ENCODE measurements around the gene RXFP2. TPM values are rescaled to one million over a fixed set of nuclear protein-coding genes. Genes with fewer than 3 reads are reported as not detected.

Gene RXFP2
- polyA plus RNA-seq, 1 of the 3 experiments (the other 2 are of a cell fraction) = not detected

DNA sequence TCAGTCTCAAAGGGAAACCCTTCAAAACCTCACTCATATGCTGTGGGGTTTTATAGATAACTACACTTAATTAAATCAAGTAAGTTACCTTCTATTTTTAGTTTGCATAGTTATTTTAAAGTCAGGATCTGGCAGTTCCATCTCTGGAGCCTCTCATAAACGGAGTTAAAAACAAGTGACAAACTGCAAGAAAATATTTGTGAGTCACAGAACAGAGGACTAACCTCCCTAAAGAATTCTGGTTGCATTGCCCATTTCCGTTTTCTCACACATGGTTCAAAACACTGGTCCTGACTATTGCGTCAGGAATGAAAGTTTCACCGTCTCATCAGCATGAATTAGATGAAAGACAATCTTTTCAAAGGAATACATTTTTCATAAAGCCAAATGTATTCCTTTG is 10.6 kb downstream of the RXFP2 start (continued):
- TF ChIP-seq, protein P1, sequence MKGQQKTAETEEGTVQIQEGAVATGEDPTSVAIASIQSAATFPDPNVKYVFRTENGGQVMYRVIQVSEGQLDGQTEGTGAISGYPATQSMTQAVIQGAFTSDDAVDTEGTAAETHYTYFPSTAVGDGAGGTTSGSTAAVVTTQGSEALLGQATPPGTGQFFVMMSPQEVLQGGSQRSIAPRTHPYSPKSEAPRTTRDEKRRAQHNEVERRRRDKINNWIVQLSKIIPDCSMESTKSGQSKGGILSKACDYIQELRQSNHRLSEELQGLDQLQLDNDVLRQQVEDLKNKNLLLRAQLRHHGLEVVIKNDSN (IDR thresholded peaks at IDR 0.05; ENCODE audit: borderline replicate concordance, low read depth) = peak; percentile 26; the same call in 1 of the 2 replicates
- no peak for TF ChIP-seq YY1 (IDR thresholded peaks at IDR 0.05; ENCODE audit: low read depth)
- TF ChIP-seq GABPA (IDR thresholded peaks at IDR 0.05; ENCODE audit: low read depth) = no peak; the same call in 1 of the 2 replicates
- no peak for TF ChIP-seq FOXJ3 (CRISPR knock-in tag; IDR thresholded peaks at IDR 0.05)
- TF ChIP-seq POLR2AphosphoS5 (IDR thresholded peaks at IDR 0.05; ENCODE audit: low read depth, low read length) = peak; percentile 51; the same call in 1 of the 2 replicates

DNA sequence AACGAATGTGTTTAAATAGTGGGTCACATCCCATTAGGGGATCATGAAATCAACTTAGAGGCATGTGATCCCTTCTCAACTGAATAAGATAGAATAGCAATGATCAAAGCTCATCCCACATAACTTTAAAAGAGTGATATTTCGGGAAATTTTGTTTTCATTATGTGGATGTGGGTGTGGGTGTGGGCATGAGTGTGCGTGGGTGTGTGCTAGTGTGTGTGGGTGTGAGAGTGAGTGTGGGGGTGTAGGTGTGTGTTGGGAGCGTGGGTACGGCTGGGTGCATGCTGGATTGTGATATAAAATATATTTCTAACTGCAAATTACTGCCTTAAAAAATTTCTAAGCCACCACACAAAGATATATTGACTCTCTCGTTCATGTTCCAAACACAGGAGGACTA is 15.9 kb downstream of the RXFP2 start:
- WGBS (ENCODE audit: low lambda C conversion rate) = 91% methylated on average over 6 of the region's 6 CpGs
- Histone ChIP-seq H3K4me2 (no peak overlapping the region), H3K9ac (no peak overlapping the region; the same call in 1 of the 2 replicates), H3K4me1 (ENCODE audit: control insufficient read depth in 1 of 2, insufficient read depth in 2 of 2, low read depth in 1 of 2, low read length in 1 of 2) (peaks cover 0 to 22% of the 10 kb centered on the region in 2 experiments; a peak in 2 of 4 replicates), H3K4me3 (ENCODE audit: low read depth in 2 of 2, low read length in 1 of 2) (no peak overlapping the region), H3F3A (replicated peaks; ENCODE audit: insufficient read depth) (peaks cover 16% of the 10 kb centered on the region), H3K79me2 (ENCODE audit: insufficient read depth) (no peaks in the 10 kb centered on the region), H3K9me3 (no peaks in the 10 kb centered on the region), H3K27ac (ENCODE audit: low read depth in 2 of 2, low read length in 1 of 2) (peak overlapping the region in 1 of 2 experiments; percentile 91; a peak in 2 of 4 replicates), H3K9me2 (no peaks in the 10 kb centered on the region), H3K36me3 (replicated peaks in 1 of 2; ENCODE audit: control insufficient read depth in 1 of 2, insufficient read depth in 2 of 2, low read length in 1 of 2) (no peaks in the 10 kb centered on the region), H2AFZ (ENCODE audit: low read depth) (peak overlapping the region; percentile 28; the same call in 1 of the 2 replicates), H3K27me3 (ENCODE audit: insufficient read depth) (no peaks in the 10 kb centered on the region), H4K20me1 (ENCODE audit: insufficient read depth) (no peaks in the 10 kb centered on the region)
- TF ChIP-seq SIN3A (IDR thresholded peaks at IDR 0.05; ENCODE audit: borderline replicate concordance, low read depth, low read length) = no peak
- no peak for TF ChIP-seq SMC3 (IDR thresholded peaks at IDR 0.05; ENCODE audit: low read depth, low read length)
- no peak for TF ChIP-seq RAD21 (IDR thresholded peaks at IDR 0.05; ENCODE audit: low read length)
- no peak for TF ChIP-seq RXRA (IDR thresholded peaks at IDR 0.05; ENCODE audit: borderline replicate concordance, low read depth)
- ChIA-PET CTCF (interaction anchor here (1.0 to 1.8 kb wide), 3 partner anchors 324 to 519 kb away, joined by 3 to 5 read pairs (median 5); no protein-coding TSS in a partner anchor), POLR2A (no interaction called here)
- no peak for DNase-seq

DNA sequence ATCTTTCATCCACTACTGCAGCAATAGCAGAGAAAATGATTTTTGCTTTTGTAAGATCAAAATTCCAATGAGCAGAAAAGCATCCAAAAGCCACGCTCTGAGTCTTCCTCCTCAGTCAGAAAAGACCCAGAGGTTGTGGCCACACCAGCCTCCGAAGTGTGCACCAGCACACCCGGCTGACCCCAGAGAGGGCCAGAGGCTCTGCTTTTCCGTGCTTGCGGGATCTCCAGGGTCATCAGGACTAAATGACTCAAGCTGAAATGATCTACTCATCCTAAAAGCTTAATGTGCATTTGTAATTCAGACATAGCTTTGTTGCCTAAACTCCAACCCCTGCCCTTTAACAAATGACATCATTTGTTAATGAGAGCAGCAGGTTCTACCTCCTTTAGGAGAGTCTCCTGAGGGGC is 16.5 kb downstream of the RXFP2 start:
- no peak overlapping the region for H3K4me3 ChIP-seq (ENCODE audit: low read depth in 2 of 2, low read length in 1 of 2)
- H3K4me1 ChIP-seq (ENCODE audit: control insufficient read depth in 1 of 2, insufficient read depth in 2 of 2, low read depth in 1 of 2, low read length in 1 of 2) = peaks cover 0 to 16% of the 10 kb centered on the region in 2 experiments; a peak in 2 of 4 replicates
- peak overlapping the region; percentile 39; the same call in 1 of the 2 replicates for H2AFZ ChIP-seq (ENCODE audit: low read depth)
- H3K9me3 ChIP-seq = no peaks in the 10 kb centered on the region
- WGBS (ENCODE audit: low lambda C conversion rate) = 70% methylated on average over 4 of the region's 5 CpGs
- peaks cover 10% of the 10 kb centered on the region for H3F3A ChIP-seq (replicated peaks; ENCODE audit: insufficient read depth)
- H3K9me2 ChIP-seq = no peaks in the 10 kb centered on the region
- no peaks in the 10 kb centered on the region for H3K79me2 ChIP-seq (ENCODE audit: insufficient read depth)
- CTCF ChIA-PET = interaction anchor here (0.8 to 1.8 kb wide), 2 partner anchors 332 to 520 kb away, joined by 3 to 5 read pairs; no protein-coding TSS in a partner anchor
- no peaks in the 10 kb centered on the region for H3K36me3 ChIP-seq (replicated peaks in 1 of 2; ENCODE audit: control insufficient read depth in 1 of 2, insufficient read depth in 2 of 2, low read length in 1 of 2)
- TF ChIP-seq FOSL2 (IDR thresholded peaks at IDR 0.05; ENCODE audit: borderline replicate concordance, low read depth) (no peak), EZH2phosphoT487 (IDR thresholded peaks at IDR 0.05; ENCODE audit: borderline replicate concordance, low read depth) (no peak), YY1 (IDR thresholded peaks at IDR 0.05; ENCODE audit: low read depth) (no peak), RAD21 (IDR thresholded peaks at IDR 0.05; ENCODE audit: low read length) (no peak), SIN3A (IDR thresholded peaks at IDR 0.05; ENCODE audit: borderline replicate concordance, low read depth, low read length) (no peak), ELF1 (IDR thresholded peaks at IDR 0.05) (no peak), GABPA (IDR thresholded peaks at IDR 0.05; ENCODE audit: low read depth) (no peak), RXRA (IDR thresholded peaks at IDR 0.05; ENCODE audit: borderline replicate concordance, low read depth) (no peak)
- TF ChIP-seq, protein P2, sequence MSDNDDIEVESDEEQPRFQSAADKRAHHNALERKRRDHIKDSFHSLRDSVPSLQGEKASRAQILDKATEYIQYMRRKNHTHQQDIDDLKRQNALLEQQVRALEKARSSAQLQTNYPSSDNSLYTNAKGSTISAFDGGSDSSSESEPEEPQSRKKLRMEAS (IDR thresholded peaks at IDR 0.05; ENCODE audit: low read depth) = no peak
- TF ChIP-seq, protein P1 (IDR thresholded peaks at IDR 0.05; ENCODE audit: borderline replicate concordance, low read depth) = no peak
- TF ChIP-seq, protein P3, sequence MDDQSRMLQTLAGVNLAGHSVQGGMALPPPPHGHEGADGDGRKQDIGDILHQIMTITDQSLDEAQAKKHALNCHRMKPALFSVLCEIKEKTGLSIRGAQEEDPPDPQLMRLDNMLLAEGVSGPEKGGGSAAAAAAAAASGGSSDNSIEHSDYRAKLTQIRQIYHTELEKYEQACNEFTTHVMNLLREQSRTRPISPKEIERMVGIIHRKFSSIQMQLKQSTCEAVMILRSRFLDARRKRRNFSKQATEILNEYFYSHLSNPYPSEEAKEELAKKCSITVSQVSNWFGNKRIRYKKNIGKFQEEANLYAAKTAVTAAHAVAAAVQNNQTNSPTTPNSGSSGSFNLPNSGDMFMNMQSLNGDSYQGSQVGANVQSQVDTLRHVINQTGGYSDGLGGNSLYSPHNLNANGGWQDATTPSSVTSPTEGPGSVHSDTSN (IDR thresholded peaks at IDR 0.05) = no peak
- H3K9ac ChIP-seq = peak overlapping the region; percentile 55
- POLR2A ChIA-PET = no interaction called here
- 0 out of 2 replicates have a peak overlapping the region, but pooled peaks have one; percentile 19 for H3K4me2 ChIP-seq
- H4K20me1 ChIP-seq (ENCODE audit: insufficient read depth) = no peaks in the 10 kb centered on the region
- no peaks in the 10 kb centered on the region for H3K27me3 ChIP-seq (ENCODE audit: insufficient read depth)
- no peak for DNase-seq
- H3K27ac ChIP-seq (ENCODE audit: low read depth in 2 of 2, low read length in 1 of 2) = peak overlapping the region in 1 of 2 experiments; percentile 91; a peak in 2 of 4 replicates

Measured in SK-N-SH (cell line).